B cell (primary cell): ENCODE results near the gene VPS9D1. TPM values are rescaled to one million over a fixed set of nuclear protein-coding genes. Genes with fewer than 3 reads are reported as not detected.

Source experiments
- ATAC-seq: fragments of 200-7000 bp; cut with Tn5 transposase; one replicate; pipeline ENCODE4 v1.10.0; 2021; ENCODE audit warnings: low read depth, mild to moderate bottlenecking, moderate number of reproducible peaks, moderate library complexity
- CTCF ChIA-PET: fragments of 350-600 bp; sonication (Branson Sonifier 250); formaldehyde crosslinking; loops from one replicate; lab custom pipeline; 2021; ENCODE audit warnings: antibody characterized with exemption, inconsistent platforms; lab: Charles Lee
- POLR2A ChIA-PET: fragments of 350-600 bp; sonication (Branson Sonifier 250); formaldehyde crosslinking; loops from one replicate; lab custom pipeline; 2021; ENCODE audit warnings: antibody characterized with exemption; lab: Charles Lee
- DNase-seq: peaks from one replicate; pipeline ENCODE4 v3.0.0; 2013
- H2AFZ ChIP-seq: 2 replicates; pipeline ENCODE4 v1.6.1; 2012; ENCODE audit warnings: mild to moderate bottlenecking, low read depth, low read length; ENCODE audit not compliant: insufficient read depth, poor library complexity, severe bottlenecking
- H3K27ac ChIP-seq, 2 donors: 1 replicate in 1 of 2; 2 replicates in 1 of 2; pipeline ENCODE4 v1.5.1; 2012 to 2013; ENCODE audit warnings: low read length in 2 of 2, mild to moderate bottlenecking in 2 of 2, moderate library complexity in 1 of 2
- H3K27me3 ChIP-seq, 4 experiments: fragments of 200-600 bp in 1 of 4; sonication (generic) in 1 of 4; replicated peaks in 1 of 4; 1 replicate in 2 of 4; 2 replicates in 2 of 4; pipeline versions ENCODE4 v1.6.1 to v1.7.0; 2013 to 2016; ENCODE audit warnings: low read length in 3 of 4, mild to moderate bottlenecking in 2 of 4, mixed read lengths in 1 of 4, moderate library complexity in 1 of 4; ENCODE audit not compliant: insufficient read depth in 4 of 4, control insufficient read depth in 3 of 4; ENCODE audit errors: control extremely low read depth in 1 of 4
- H3K36me3 ChIP-seq, 2 experiments: replicated peaks in 1 of 2; 1 replicate in 1 of 2; 2 replicates in 1 of 2; pipeline versions ENCODE4 v1.6.1 to v1.7.1; 2013; ENCODE audit warnings: low read length in 1 of 2; ENCODE audit not compliant: insufficient read depth in 2 of 2, control insufficient read depth in 1 of 2; ENCODE audit errors: control extremely low read depth in 1 of 2, extremely low read depth in 1 of 2
- H3K4me1 ChIP-seq, 2 donors: fragments of 200-600 bp in 1 of 2; sonication (generic) in 1 of 2; 1 replicate in 1 of 2; 2 replicates in 1 of 2; pipeline versions ENCODE4 v1.5.1 to v1.6.1; 2013 to 2017; ENCODE audit warnings: low read length in 2 of 2; ENCODE audit not compliant: control insufficient read depth in 2 of 2, insufficient read depth in 2 of 2
- H3K4me2 ChIP-seq: replicated peaks from 2 replicates; pipeline ENCODE3; 2012; ENCODE audit warnings: mild to moderate bottlenecking, low read depth, low read length; ENCODE audit not compliant: poor library complexity, severe bottlenecking
- H3K4me3 ChIP-seq, 5 experiments: fragments of 200-600 bp in 1 of 5; sonication (generic) in 1 of 5; 1 replicate in 3 of 5; 2 replicates in 2 of 5; pipeline versions ENCODE4 v1.5.1 to v1.7.0; 2011 to 2016; ENCODE audit warnings: low read length in 4 of 5, mild to moderate bottlenecking in 4 of 5, low read depth in 2 of 5, control low read depth in 1 of 5, moderate library complexity in 1 of 5; ENCODE audit not compliant: insufficient read depth in 1 of 5; ENCODE audit errors: control extremely low read depth in 1 of 5, extremely low read depth in 1 of 5
- H3K79me2 ChIP-seq: fragments of 200-600 bp; sonication (generic); one replicate; pipeline ENCODE4 v1.6.0; 2016; ENCODE audit warnings: low read length; ENCODE audit not compliant: control insufficient read depth, insufficient read depth
- H3K9ac ChIP-seq: fragments of 200-600 bp; sonication (generic); 2 replicates; pipeline ENCODE4 v1.6.1; 2017; ENCODE audit warnings: mild to moderate bottlenecking, low read length, moderate library complexity
- H3K9me3 ChIP-seq, 3 donors: one replicate each; pipeline versions ENCODE4 v1.6.1 to v1.7.1; 2013; ENCODE audit warnings: low read length in 2 of 3; ENCODE audit not compliant: control insufficient read depth in 2 of 3, insufficient read depth in 1 of 3; ENCODE audit errors: control extremely low read depth in 1 of 3
- H4K20me1 ChIP-seq: 2 replicates; pipeline ENCODE4 v1.6.0; 2012; ENCODE audit warnings: mild to moderate bottlenecking, low read length; ENCODE audit not compliant: insufficient read depth, control insufficient read depth, poor library complexity, severe bottlenecking
- H3K27ac Mint-ChIP-seq: one replicate; pipeline ENCODE4 v1.8.0; 2021; ENCODE audit warnings: mixed read lengths
- H3K27me3 Mint-ChIP-seq: one replicate; pipeline ENCODE4 v1.8.0; 2021; ENCODE audit warnings: mixed read lengths
- H3K4me1 Mint-ChIP-seq: one replicate; pipeline ENCODE4 v1.8.0; 2021; ENCODE audit warnings: mixed read lengths
- H3K4me3 Mint-ChIP-seq: one replicate; pipeline ENCODE4 v1.8.0; 2021; ENCODE audit warnings: mixed read lengths
- H3K9me3 Mint-ChIP-seq: one replicate; pipeline ENCODE4 v1.8.0; 2022; ENCODE audit warnings: mixed read lengths; ENCODE audit not compliant: insufficient read depth
- CTCF ChIP-seq: fragments of 200-600 bp; IDR thresholded peaks from one replicate; pipeline ENCODE4 v1.8.0; 2022; ENCODE audit warnings: antibody characterized with exemption, mild to moderate bottlenecking
- EZH2 ChIP-seq: IDR thresholded peaks from 2 replicates; pipeline ENCODE4 v1.6.1; 2012; ENCODE audit warnings: borderline replicate concordance, low read depth, mild to moderate bottlenecking, moderate library complexity, low read length; ENCODE audit not compliant: insufficient read depth, poor library complexity, severe bottlenecking
- WGBS: methylation state at CpG from one replicate; pipeline ENCODE4 v1.1.5; 2013; ENCODE audit warnings: missing lambda C conversion rate; ENCODE audit not compliant: insufficient coverage; 5-methylcytosine and 5-hydroxymethylcytosine counted together
- intact Hi-C: fragments of 100-400 bp; cut with micrococcal nuclease; formaldehyde crosslinking; loops from one replicate; pipeline ENCODE4 v1.10.0; 2022
- polyA plus RNA-seq: library from polyadenylated mRNA; depleted of rRNA; stranded (reverse); fragments of >200 nt; gene quantifications from 2 replicates; pipeline ENCODE4 v1.2.3, GENCODE V29; 2012
- total RNA-seq, 2 donors: library from RNA; stranded (reverse); fragments of 120-200 nt in 1 of 2; gene quantifications; 1 replicate in 1 of 2; 2 replicates in 1 of 2; pipeline versions ENCODE4 v1.2.3 to v1.2.4, GENCODE V29; 2013 to 2022

The VPS9D1 gene
- total and polyA plus RNA-seq, 2 donors (not counting 1 experiment from before 2014, with no cell fraction given), result 14.6 to 24.0 TPM

GRCh38 chr16:89660146-89660545 lies 60.6 kb downstream of the VPS9D1 start:
- H3K9me3 Mint-ChIP-seq, result no peaks in the 10 kb centered on the region
- DNase-seq (no peak), ATAC-seq (no peak)
- intact Hi-C loops, result no loop called here
- H3K36me3 ChIP-seq, result no peaks in the 10 kb centered on the region
- no peak overlapping the region for H3K4me3 ChIP-seq
- peaks cover 14 to 20% of the 10 kb centered on the region in 2 donors for H3K4me1 ChIP-seq
- no peak overlapping the region for H3K27ac ChIP-seq
- TF ChIP-seq EZH2 (no peak), CTCF (no peak)
- no peaks in the 10 kb centered on the region for H3K9me3 ChIP-seq
- H3K9ac ChIP-seq, result no peak overlapping the region
- peaks cover 10% of the 10 kb centered on the region for H4K20me1 ChIP-seq
- ChIA-PET POLR2A (no interaction called here), CTCF (no interaction called here)
- H3K27ac Mint-ChIP-seq, result no peak overlapping the region
- no peak overlapping the region for H2AFZ ChIP-seq
- peaks cover 35% of the 10 kb centered on the region for H3K79me2 ChIP-seq
- no peaks in the 10 kb centered on the region for H3K27me3 ChIP-seq
- no peaks in the 10 kb centered on the region for H3K27me3 Mint-ChIP-seq
- peaks cover 20% of the 10 kb centered on the region for H3K4me1 Mint-ChIP-seq
- no peak overlapping the region for H3K4me2 ChIP-seq
- 98% methylated on average over 7 of the region's 7 CpGs for WGBS
- H3K4me3 Mint-ChIP-seq, result no peak overlapping the region

- CTCF ChIA-PET, result interaction anchor here (0.6 to 1.4 kb wide), 2 partner anchors 16 to 25 kb away, joined by 3 read pairs; no protein-coding TSS in a partner anchor
- peak overlapping the region; percentile 99 for H3K4me2 ChIP-seq
- DNase-seq (no peak), ATAC-seq (no peak)
- peaks cover 22% of the 10 kb centered on the region for H4K20me1 ChIP-seq
- no peaks in the 10 kb centered on the region for H3K27me3 Mint-ChIP-seq
- H2AFZ ChIP-seq, result peak overlapping the region; percentile 86
- 30% methylated on average over 26 of the region's 27 CpGs for WGBS
- peaks cover 49% of the 10 kb centered on the region for H3K79me2 ChIP-seq
- H3K4me3 Mint-ChIP-seq, result peak overlapping the region; percentile 89
- H3K4me3 ChIP-seq, result peak overlapping the region; percentile 42 to 97 (median 96)
- no peaks in the 10 kb centered on the region for H3K9me3 Mint-ChIP-seq
- H3K4me1 Mint-ChIP-seq, result peaks cover 27% of the 10 kb centered on the region
- peak overlapping the region; percentile 85 for H3K27ac Mint-ChIP-seq
- H3K27me3 ChIP-seq, result no peaks in the 10 kb centered on the region
- H3K27ac ChIP-seq, result peak overlapping the region; percentile 30 to 88
- intact Hi-C loops, result loop anchor here (1.0 to 10.0 kb wide), 3 partner anchors 28 to 414 kb away; partner anchors contain the start of genes CDK10 and SPATA2L
- POLR2A ChIA-PET, result no interaction called here
- no peak for TF ChIP-seq CTCF
- TF ChIP-seq EZH2, result no peak
- peak overlapping the region; percentile 92 for H3K9ac ChIP-seq
- peaks cover 14 to 20% of the 10 kb centered on the region in 2 donors for H3K4me1 ChIP-seq
- peaks cover 0 to 9% of the 10 kb centered on the region in 2 experiments for H3K36me3 ChIP-seq
- no peaks in the 10 kb centered on the region for H3K9me3 ChIP-seq
Observed at GRCh38 chr16:89658221-89658879, 62.3 kb downstream of the VPS9D1 start.
